Measurements from ENCODE around the gene GARNL3. TPM values are rescaled to one million over a fixed set of nuclear protein-coding genes. Genes with fewer than 3 reads are reported as not detected.

The GARNL3 gene
- total RNA-seq, 1 donor from 2014 or later = 19.7 TPM

GRCh38 chr9:127389381-127390247, 125.0 kb downstream of the GARNL3 start:
- Mint-ChIP-seq H3K36me3 (no peaks in the 10 kb centered on the region), H3K4me1 (ENCODE audit: unreplicated experiment) (peaks cover 40% of the 10 kb centered on the region), H3K4me3 (no peak overlapping the region), H3K27ac (peak overlapping the region; percentile 89), H3K9me3 (no peaks in the 10 kb centered on the region), H3K27me3 (no peaks in the 10 kb centered on the region)
- TF ChIP-seq, protein P1, sequence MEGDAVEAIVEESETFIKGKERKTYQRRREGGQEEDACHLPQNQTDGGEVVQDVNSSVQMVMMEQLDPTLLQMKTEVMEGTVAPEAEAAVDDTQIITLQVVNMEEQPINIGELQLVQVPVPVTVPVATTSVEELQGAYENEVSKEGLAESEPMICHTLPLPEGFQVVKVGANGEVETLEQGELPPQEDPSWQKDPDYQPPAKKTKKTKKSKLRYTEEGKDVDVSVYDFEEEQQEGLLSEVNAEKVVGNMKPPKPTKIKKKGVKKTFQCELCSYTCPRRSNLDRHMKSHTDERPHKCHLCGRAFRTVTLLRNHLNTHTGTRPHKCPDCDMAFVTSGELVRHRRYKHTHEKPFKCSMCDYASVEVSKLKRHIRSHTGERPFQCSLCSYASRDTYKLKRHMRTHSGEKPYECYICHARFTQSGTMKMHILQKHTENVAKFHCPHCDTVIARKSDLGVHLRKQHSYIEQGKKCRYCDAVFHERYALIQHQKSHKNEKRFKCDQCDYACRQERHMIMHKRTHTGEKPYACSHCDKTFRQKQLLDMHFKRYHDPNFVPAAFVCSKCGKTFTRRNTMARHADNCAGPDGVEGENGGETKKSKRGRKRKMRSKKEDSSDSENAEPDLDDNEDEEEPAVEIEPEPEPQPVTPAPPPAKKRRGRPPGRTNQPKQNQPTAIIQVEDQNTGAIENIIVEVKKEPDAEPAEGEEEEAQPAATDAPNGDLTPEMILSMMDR (conservative IDR thresholded peaks at IDR 0.05) = no peak
- DNase-seq (ENCODE audit: extremely low spot score, unreplicated experiment) = no peak

DNA sequence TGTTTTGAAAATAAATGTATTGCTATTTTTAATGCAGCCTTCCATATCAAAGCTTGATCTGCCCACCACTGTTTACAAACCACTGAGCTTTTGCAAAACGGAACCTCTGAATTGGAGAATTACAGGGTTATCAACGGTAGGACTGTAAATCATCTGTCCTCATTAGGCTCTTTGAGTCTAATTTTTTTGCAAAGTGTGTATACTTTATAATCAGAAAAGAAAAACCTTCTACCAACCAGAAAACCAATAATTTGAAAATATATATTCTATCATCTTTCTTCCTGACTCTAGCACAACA, 125.6 kb downstream of the GARNL3 start:
- Mint-ChIP-seq H3K4me3 (no peak overlapping the region), H3K27me3 (no peaks in the 10 kb centered on the region), H3K9me3 (no peaks in the 10 kb centered on the region), H3K4me1 (ENCODE audit: unreplicated experiment) (peaks cover 40% of the 10 kb centered on the region), H3K36me3 (no peaks in the 10 kb centered on the region), H3K27ac (peak overlapping the region; percentile 85)
- no peak for DNase-seq (ENCODE audit: extremely low spot score, unreplicated experiment)
- TF ChIP-seq, protein P1 (conservative IDR thresholded peaks at IDR 0.05) = no peak

DNA sequence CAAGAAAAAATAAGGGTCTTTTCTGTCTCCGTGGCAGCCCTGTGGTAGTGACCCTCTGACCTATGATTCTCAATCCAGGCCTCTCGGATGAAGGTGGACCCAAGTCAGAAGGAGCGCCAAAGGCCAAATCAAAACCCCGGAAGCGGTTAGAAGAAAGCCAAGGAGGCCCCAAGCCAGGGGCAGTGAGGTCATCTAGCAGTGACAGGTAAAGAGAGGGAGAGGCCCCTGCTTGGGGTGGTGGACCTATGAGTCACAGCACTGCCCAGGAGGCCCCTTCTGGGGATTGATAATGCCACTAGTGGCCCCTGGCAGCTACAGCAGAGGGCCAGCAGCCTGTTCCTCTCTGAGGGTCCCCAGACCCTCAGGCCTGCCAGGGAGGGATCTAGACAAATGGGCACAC, 126.0 kb downstream of the GARNL3 start:
- no peak for DNase-seq (ENCODE audit: extremely low spot score, unreplicated experiment)
- no peak overlapping the region for H3K4me3 Mint-ChIP-seq
- peak overlapping the region; percentile 85 for H3K27ac Mint-ChIP-seq
- H3K4me1 Mint-ChIP-seq (ENCODE audit: unreplicated experiment) = peaks cover 40% of the 10 kb centered on the region
- TF ChIP-seq, protein P1 (conservative IDR thresholded peaks at IDR 0.05) = no peak
- no peaks in the 10 kb centered on the region for H3K27me3 Mint-ChIP-seq
- H3K36me3 Mint-ChIP-seq = no peaks in the 10 kb centered on the region
- H3K9me3 Mint-ChIP-seq = no peaks in the 10 kb centered on the region

GRCh38 chr9:127392166-127392565, 127.6 kb downstream of the GARNL3 start:
- Mint-ChIP-seq H3K27me3 (no peaks in the 10 kb centered on the region), H3K4me3 (no peak overlapping the region), H3K9me3 (no peaks in the 10 kb centered on the region), H3K27ac (peak overlapping the region; percentile 72), H3K36me3 (no peaks in the 10 kb centered on the region), H3K4me1 (ENCODE audit: unreplicated experiment) (peaks cover 40% of the 10 kb centered on the region)
- no peak for DNase-seq (ENCODE audit: extremely low spot score, unreplicated experiment)
- TF ChIP-seq, protein P1 (conservative IDR thresholded peaks at IDR 0.05) = no peak

- Mint-ChIP-seq H3K27me3 (no peaks in the 10 kb centered on the region), H3K27ac (peak overlapping the region; percentile 72), H3K36me3 (no peaks in the 10 kb centered on the region), H3K9me3 (no peaks in the 10 kb centered on the region), H3K4me1 (ENCODE audit: unreplicated experiment) (peaks cover 39% of the 10 kb centered on the region), H3K4me3 (no peak overlapping the region)
- DNase-seq (ENCODE audit: extremely low spot score, unreplicated experiment) = no peak
- TF ChIP-seq, protein P1 (conservative IDR thresholded peaks at IDR 0.05) = no peak
Observed at GRCh38 chr9:127392976-127393375, 128.4 kb downstream of the GARNL3 start.

All from type B pancreatic cell (in vitro differentiated cells).